Mucosa of rectum (tissue), 2 donors: ENCODE results near the gene NACAD.
A peak's percentile ranks its signal among the peaks of the same experiment; 100 is the strongest.

Experiments used
- H3K27ac ChIP-seq, 2 donors: one replicate each; pipeline ENCODE4 v1.7.0; 2013; ENCODE audit warnings: inconsistent platforms in 2 of 2, low read depth in 2 of 2, low read length in 2 of 2
- H3K27me3 ChIP-seq, 2 donors: one replicate each; pipeline ENCODE4 v1.7.0; 2013; ENCODE audit warnings: low read length in 2 of 2; ENCODE audit not compliant: control insufficient read depth in 2 of 2, insufficient read depth in 2 of 2
- H3K36me3 ChIP-seq, 2 donors: one replicate each; pipeline ENCODE4 v1.7.0; 2013; ENCODE audit warnings: low read length in 2 of 2; ENCODE audit not compliant: control insufficient read depth in 2 of 2, insufficient read depth in 2 of 2
- H3K4me1 ChIP-seq, 2 donors: one replicate each; pipeline ENCODE4 v1.7.0; 2013; ENCODE audit warnings: low read length in 2 of 2, mild to moderate bottlenecking in 1 of 2; ENCODE audit not compliant: control insufficient read depth in 2 of 2, insufficient read depth in 2 of 2
- H3K4me3 ChIP-seq, 2 donors: one replicate each; pipeline ENCODE4 v1.7.0; 2013; ENCODE audit warnings: low read length in 2 of 2
- H3K9ac ChIP-seq, 2 donors: one replicate each; pipeline ENCODE4 v1.7.0; 2013; ENCODE audit warnings: low read length in 2 of 2, low read depth in 1 of 2, mild to moderate bottlenecking in 1 of 2
- H3K9me3 ChIP-seq, 2 donors: one replicate each; pipeline ENCODE4 v1.7.0; 2013; ENCODE audit warnings: low read length in 2 of 2; ENCODE audit not compliant: control insufficient read depth in 2 of 2
- donor health status: healthy.
- donor health status: Normal muscosa, but diverticular disease.

The NACAD gene, protein sequence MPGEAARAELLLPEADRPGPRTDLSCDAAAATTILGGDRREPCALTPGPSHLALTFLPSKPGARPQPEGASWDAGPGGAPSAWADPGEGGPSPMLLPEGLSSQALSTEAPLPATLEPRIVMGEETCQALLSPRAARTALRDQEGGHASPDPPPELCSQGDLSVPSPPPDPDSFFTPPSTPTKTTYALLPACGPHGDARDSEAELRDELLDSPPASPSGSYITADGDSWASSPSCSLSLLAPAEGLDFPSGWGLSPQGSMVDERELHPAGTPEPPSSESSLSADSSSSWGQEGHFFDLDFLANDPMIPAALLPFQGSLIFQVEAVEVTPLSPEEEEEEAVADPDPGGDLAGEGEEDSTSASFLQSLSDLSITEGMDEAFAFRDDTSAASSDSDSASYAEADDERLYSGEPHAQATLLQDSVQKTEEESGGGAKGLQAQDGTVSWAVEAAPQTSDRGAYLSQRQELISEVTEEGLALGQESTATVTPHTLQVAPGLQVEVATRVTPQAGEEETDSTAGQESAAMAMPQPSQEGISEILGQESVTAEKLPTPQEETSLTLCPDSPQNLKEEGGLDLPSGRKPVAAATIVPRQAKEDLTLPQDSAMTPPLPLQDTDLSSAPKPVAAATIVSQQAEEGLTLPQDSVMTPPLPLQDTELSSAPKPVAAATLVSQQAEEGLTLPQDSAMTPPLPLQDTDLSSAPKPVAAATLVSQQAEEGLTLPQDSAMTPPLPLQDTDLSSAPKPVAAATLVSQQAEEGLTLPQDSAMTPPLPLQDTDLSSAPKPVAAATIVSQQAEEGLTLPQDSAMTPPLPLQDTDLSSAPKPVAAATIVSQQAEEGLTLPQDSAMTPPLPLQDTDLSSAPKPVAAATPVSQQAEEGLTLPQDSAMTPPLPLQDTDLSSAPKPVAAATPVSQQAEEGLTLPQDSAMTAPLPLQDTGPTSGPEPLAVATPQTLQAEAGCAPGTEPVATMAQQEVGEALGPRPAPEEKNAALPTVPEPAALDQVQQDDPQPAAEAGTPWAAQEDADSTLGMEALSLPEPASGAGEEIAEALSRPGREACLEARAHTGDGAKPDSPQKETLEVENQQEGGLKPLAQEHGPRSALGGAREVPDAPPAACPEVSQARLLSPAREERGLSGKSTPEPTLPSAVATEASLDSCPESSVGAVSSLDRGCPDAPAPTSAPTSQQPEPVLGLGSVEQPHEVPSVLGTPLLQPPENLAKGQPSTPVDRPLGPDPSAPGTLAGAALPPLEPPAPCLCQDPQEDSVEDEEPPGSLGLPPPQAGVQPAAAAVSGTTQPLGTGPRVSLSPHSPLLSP (N-terminal part only)

DNA sequence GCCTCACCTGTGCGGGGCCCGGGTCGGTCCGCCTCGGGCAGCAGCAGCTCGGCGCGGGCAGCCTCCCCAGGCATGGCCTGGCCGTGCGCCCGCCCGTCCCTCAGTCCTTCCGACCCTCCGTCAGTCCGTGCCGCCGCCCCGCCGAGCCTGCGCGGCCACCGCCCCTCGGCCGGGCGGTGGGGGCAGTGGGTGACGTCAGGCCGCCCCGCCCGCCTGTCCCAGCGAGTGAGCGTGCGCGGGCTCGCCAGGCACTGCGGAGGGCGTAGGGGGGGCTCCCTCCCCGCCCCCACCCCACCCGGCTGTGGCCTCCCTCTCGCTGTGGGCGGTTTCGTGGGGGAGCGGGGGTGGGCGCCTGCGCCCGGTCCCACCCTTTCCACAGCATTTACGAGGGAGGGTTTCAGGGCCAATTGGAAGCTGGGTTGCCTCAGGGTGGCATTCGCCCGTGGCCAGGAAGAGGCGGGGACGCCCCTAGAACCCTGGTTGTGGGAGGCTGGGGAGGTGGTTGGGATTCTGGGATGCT is at the start of gene NACAD:
NACAD (minus strand) TSS at position 149 of the 520 bp plus-strand sequence; CDS start at position 74, 75 bp downstream.
- H3K9ac ChIP-seq, result peak within 1 kb of the TSS in 1 of 2 donors; percentile 42
- H3K27ac ChIP-seq, result no peak within 1 kb of the TSS
- no peaks in the 10 kb centered on the region for H3K9me3 ChIP-seq
- peaks cover 0 to 3% of the 10 kb centered on the region in 2 donors for H3K4me1 ChIP-seq
- peaks cover 6 to 9% of the 10 kb centered on the region in 2 donors for H3K27me3 ChIP-seq
- peak within 1 kb of the TSS; percentile 55 for H3K4me3 ChIP-seq
- H3K36me3 ChIP-seq, result no peaks in the 10 kb centered on the region

DNA sequence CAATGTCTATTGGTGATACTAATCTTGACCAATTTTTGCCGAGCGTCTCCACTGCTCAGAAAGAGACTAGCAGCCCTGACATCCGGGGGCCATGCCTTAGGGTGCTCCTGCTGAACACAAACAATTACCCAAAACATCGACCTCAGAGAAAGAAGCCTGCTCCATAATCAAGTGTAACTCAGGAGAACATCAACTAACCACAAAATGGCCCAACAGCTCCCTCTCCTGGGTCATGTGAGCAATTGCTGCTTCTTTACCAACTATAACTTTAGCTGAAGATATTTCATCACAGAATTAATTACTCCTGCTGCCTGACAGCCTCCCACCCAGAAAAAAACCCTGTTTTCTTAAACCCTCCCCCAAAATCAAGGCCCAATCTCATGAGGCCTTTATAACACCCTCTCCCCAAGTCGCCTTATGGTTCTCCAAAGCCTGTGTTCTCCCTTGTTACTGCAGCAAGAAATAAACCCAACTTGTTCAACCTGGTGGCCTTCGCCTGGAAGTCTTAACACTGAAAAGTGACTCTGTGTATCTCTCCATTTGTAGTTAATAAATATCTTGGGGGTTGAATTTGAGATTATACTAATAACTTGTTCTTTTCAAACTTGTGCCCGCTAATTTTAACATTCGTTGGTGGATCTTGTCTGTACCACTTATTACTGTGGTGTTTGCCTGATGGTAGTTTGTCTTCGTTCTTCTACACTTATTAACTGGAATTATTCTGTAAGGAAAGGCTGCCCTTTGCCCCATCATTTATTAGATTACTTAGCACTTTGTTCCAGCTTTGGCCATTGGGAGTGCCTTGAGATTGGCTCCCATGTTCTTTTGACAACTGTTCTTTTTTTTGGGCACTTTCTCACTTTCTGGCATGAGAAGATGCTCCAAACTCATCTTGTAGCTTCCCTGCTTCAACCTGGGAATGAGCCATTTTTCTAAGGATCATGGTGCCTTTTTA is 47.6 kb upstream of the NACAD start:
- no peaks in the 10 kb centered on the region for H3K27me3 ChIP-seq
- H3K4me1 ChIP-seq, result no peaks in the 10 kb centered on the region
- H3K9ac ChIP-seq, result no peak overlapping the region
- no peaks in the 10 kb centered on the region for H3K9me3 ChIP-seq
- no peak overlapping the region for H3K27ac ChIP-seq
- H3K4me3 ChIP-seq, result no peak overlapping the region
- H3K36me3 ChIP-seq, result no peaks in the 10 kb centered on the region

- no peaks in the 10 kb centered on the region for H3K9me3 ChIP-seq
- no peak overlapping the region for H3K4me3 ChIP-seq
- H3K27me3 ChIP-seq, result no peaks in the 10 kb centered on the region
- no peaks in the 10 kb centered on the region for H3K36me3 ChIP-seq
- H3K27ac ChIP-seq, result no peak overlapping the region
- no peak overlapping the region for H3K9ac ChIP-seq
- no peaks in the 10 kb centered on the region for H3K4me1 ChIP-seq
Observed at GRCh38 chr7:45133877-45134276, 45.1 kb upstream of the NACAD start.

DNA sequence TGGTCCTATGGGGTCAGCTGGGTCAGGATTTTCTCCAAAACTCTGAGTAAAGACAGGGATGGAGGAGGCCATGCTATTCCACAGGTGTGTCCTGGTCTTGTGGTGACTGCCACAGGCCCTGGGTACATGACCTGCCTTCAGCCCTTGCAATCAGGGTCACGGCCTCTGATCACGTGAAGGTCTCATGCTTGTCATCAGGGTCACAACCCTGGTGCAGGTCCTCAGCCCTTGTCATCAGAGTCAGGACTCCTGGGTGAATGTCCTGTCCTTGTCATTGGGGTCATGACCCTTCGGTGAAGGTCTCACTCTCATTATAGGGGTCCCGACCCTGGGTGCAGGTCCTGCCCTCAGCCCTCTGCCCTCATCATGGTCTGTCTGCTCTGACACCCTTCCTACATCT is 44.6 kb upstream of the NACAD start:
- Histone ChIP-seq H3K4me1 (no peaks in the 10 kb centered on the region), H3K9me3 (no peaks in the 10 kb centered on the region), H3K27ac (no peak overlapping the region), H3K27me3 (no peaks in the 10 kb centered on the region), H3K36me3 (no peaks in the 10 kb centered on the region), H3K9ac (no peak overlapping the region), H3K4me3 (no peak overlapping the region)

GRCh38 chr7:45132708-45133320 is 44.0 kb upstream of the NACAD start:
- H3K27ac ChIP-seq, result no peak overlapping the region
- no peak overlapping the region for H3K4me3 ChIP-seq
- H3K9ac ChIP-seq, result no peak overlapping the region
- no peaks in the 10 kb centered on the region for H3K4me1 ChIP-seq
- no peaks in the 10 kb centered on the region for H3K27me3 ChIP-seq
- H3K9me3 ChIP-seq, result no peaks in the 10 kb centered on the region
- no peaks in the 10 kb centered on the region for H3K36me3 ChIP-seq

GRCh38 chr7:45131891-45132290 is 43.1 kb upstream of the NACAD start:
- no peak overlapping the region for H3K9ac ChIP-seq
- H3K4me1 ChIP-seq, result no peaks in the 10 kb centered on the region
- no peak overlapping the region for H3K4me3 ChIP-seq
- no peaks in the 10 kb centered on the region for H3K27me3 ChIP-seq
- H3K9me3 ChIP-seq, result no peaks in the 10 kb centered on the region
- H3K27ac ChIP-seq, result no peak overlapping the region
- no peaks in the 10 kb centered on the region for H3K36me3 ChIP-seq

DNA sequence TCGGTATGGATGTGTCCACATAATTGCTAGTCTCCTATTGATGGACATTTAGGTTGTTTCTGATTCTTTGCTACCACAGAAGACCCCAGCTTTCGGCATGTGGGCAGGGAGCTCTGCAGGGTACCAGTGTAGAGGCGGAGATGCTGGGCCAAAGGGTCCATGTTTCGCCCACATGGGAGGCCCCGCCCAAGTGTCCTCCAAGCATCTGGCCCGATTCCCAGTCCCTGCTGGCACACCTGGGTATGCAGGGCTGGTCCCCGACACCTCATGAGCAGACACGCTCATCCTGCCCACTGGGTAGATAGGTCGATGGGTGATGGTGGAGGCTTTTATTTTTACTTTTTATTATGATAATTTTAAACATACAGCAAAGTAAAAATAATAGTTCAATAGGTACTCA is 42.1 kb upstream of the NACAD start:
- Histone ChIP-seq H3K9ac (no peak overlapping the region), H3K9me3 (no peaks in the 10 kb centered on the region), H3K27ac (no peak overlapping the region), H3K36me3 (no peaks in the 10 kb centered on the region), H3K4me3 (no peak overlapping the region), H3K27me3 (no peaks in the 10 kb centered on the region), H3K4me1 (no peaks in the 10 kb centered on the region)

DNA sequence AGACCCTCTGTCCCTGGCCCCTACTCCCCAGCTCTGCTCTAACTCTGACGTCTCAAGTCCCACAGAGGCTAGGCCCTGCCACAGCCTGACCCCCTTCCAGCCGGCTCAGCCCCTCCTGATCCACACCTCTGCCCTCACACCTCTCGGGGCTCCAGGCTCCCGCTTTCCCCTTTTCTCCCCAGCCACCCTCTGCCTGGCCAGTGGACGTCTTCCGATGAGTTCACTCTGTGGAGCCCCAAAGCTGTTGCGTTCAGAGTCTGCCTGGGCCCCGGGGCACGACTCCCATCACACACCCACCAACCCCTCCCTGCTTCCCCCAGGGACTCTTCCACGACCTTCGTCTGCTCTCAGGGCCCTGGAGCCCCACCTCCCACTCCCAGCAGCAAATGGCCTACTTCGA is 41.1 kb upstream of the NACAD start:
- Histone ChIP-seq H3K4me3 (no peak overlapping the region), H3K27ac (no peak overlapping the region), H3K36me3 (no peaks in the 10 kb centered on the region), H3K9ac (no peak overlapping the region), H3K9me3 (no peaks in the 10 kb centered on the region), H3K27me3 (no peaks in the 10 kb centered on the region), H3K4me1 (no peaks in the 10 kb centered on the region)
